CD1c-positive myeloid dendritic cell (primary cell): ENCODE results near the gene MGAM2.
"Not testable (repeated sequence)": the region's sequence is repeated elsewhere in the genome, so short reads cannot be mapped to it uniquely, and the experiment has no call there.

Source experiments
- DNase-seq: peaks from one replicate; pipeline ENCODE4 v3.0.0-alpha.2; 2016; ENCODE audit errors: extremely low spot score

MGAM2 gene

DNA sequence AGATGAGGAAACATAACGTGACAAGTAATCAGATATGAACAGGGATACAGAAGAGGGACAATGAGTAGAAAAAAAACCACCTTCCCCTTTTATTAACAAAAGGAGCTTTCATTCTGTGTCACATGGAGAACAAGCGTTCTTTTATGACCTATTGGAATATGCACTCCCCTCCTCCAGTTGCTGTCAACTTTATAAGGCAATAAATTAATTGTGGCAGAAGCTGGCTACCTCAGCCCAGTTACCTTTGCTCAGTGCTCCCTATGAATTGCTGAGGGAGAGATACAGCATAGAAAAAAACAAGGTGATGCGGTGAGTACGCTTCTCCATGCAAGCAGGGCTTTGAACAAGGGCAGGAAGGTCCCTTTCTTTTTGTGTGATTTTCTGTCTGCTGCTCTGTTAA is at the start of gene MGAM2:
Gene MGAM2, plus strand, starts transcription at position 220 of the 400 bp plus-strand sequence. CDS start 5,156 bp downstream, outside the sequence.
- DNase-seq: peak; percentile 59

DNA sequence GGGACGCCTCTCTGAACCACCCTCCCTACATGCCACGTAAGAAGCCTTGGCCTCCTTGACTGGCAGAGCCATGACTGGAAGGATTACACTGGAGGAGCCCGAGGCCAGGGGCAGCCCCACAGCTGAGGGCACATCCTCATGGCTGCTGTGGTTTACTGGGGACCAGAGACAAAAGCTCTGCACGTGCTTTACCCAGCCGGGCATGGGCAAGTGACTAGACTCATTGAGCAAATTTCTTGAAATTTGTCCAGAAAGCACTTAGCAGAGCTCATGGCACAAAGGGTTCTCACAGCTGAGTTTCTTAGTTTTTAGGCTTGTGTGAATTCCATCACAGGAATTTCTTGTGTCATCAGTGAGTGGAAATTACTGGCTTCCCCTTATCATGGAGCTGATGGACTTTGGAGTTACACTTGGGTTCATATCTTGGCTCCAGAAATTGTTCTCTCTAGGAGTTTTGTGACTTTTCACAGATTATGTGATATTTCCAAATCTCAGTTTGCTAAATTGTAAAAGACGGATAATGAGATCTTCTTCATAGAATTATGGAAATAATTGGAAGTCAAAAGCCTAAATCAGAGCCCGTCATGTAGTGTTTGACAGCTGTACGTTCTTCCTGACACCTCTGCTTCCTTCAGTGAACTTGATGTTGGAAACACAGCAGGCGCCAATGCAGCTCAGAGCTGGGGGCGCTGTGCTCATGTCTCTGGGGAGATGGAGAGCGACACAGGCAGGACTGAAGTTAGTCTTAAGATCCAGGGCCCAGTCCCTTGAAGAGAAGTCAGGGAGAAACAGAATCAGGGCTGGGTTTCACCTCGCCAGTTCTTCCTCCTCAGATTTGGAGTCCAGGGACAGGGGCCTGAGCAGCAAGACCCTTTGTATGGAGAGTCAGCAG is 47.7 kb upstream of the MGAM2 start:
- no peak for DNase-seq

GRCh38 chr7:142066536-142066935 is 45.0 kb upstream of the MGAM2 start:
- DNase-seq: no peak

DNA sequence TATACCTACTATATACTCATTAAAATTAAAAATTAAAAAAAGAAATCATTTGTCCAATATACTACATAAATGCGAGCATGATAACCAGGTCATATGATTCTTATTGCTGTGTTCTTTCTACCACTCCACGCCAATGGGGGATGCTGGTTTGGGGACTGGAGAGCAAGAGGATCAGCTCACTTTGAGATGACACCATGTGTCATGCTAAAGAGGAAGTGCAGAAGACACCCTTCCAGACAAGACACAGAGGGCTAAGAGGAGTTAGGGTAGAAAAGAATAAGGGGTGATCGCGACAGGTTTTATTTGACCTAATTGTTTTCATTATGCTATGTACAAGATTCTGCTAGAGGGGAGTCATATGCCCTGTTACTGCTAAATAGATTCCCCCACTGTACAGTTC is 33.8 kb upstream of the MGAM2 start:
- DNase-seq: no peak

DNA sequence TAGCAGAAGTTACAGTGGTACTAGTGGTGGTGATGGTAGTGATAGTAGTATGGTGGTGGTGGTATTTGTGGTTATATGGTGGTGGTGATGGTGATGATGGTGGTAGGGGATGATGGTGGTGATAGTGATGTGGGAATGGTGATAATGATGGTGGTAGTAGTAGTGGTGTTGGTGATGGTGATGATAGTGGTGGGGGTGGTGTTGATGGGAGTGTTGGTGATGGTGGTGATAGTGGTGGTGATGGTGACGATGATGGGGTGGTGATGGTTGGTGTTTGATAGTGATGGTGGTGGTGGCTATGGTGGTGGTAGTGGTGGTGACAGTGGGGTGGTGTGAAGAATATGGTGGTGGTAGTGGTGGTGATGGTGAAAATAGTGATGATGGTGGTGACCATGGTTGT is 27.9 kb upstream of the MGAM2 start:
- no peak for DNase-seq

DNA sequence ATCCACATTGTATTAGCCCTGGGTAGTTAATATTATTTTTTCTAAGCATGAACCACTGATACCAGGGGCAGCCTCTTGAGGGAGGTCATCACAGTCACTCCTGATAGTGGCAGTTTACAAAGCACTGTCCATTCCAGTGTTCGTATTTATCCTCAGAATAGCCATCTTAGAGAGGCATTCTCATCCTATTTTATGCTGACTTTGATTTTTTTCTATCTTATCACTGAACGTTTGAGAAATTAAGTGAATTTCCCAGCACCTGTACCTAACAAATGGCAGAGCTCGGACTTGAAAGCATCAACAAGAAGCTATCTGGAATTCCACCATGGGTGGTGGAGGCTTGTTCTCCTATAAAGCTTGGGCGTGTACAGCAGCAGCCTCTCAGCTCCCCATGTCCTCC is 26.1 kb upstream of the MGAM2 start:
- no peak for DNase-seq

DNA sequence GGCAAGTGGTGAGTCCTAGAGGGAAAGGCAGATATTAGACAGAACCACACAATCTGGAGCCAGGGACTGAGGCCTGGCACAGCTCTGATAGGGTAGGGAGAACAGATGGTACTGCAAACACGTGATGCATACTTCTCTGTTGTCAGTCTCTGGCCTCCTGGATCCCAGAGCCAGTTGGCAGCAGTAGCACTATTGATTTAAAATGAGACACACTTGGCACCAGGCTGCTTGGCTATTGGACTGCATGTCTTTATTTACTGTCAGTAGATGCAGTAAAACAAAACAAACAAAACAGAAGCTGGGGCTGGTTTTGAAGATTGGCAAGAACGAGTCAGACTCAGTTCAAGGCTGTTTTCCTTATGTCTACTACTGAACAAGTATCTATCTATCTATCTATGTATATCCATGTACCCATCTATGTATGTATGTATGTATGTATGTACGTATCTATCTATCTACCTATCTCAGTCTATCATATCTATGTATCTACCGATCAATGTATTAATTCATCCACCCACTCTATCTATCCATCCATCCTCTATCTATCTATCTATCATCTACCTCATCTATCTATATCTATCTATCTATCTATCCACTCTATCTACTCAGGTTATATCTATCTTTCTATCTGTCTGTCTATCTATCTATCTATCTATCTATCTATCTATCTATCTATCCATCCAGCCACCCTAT is 23.4 kb upstream of the MGAM2 start:
- no peak for DNase-seq

DNA sequence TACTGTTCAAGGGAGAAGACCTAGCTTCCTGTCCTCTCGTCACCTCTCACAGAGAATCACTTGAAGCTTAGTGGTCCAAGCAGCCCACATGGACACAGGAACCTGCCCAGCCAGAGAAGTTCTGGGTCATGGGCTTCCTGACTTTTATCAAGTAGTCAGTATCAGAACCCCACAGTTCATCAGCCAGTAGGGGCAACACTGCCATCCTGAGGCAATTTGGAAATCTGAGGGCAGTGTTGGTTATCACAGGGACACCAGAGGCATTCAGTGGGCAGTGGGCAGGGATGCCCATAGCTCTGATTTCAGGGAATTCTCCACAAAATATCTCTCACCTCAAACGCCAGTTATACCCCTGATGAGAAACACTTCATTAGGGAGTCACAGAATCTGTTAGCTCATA is 22.5 kb upstream of the MGAM2 start:
- no peak for DNase-seq

GRCh38 chr7:142091961-142092360 is 19.6 kb upstream of the MGAM2 start:
- DNase-seq: no peak

- no peak for DNase-seq
Measured at GRCh38 chr7:142094861-142095260, 16.7 kb upstream of the MGAM2 start.

DNA sequence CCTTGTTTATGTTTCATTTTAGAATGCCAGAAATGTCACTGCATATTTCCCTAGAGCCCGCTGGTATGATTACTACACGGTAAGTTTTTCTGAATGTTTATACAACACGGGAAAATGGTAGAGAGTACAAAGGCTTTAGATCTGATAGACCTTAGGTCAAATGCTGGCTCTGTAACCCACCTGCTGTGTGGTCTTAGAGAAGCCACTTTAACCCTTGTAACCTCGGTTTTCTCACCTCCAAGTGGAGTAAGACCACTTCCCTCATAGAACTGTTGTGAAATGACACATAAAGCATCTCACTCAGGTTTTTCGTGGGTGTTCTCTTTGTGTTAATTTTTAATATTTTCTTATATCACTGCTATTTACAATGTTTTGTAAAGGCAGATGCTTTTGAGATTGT is 13.9 kb upstream of the MGAM2 start:
- DNase-seq: no peak

DNA sequence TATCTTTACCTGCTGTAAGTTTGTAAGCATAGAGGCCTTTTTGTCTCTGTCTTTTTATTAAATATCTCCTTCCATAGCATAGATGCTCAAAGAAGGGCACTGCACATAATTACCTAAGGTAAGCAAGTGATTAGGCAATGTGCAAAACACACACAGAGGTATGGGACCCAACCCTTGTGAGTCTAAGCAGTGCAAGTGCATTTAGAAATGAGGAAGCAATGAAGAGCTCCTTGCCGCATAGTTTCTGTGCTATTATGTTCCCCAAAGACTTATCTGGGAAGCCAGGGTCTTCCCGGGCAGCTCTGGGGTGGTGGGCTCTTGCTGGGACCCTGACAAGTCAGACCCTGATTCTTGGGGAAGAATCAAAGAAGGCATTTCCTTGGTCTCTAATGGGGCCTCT is 13.5 kb upstream of the MGAM2 start:
- DNase-seq: no peak

GRCh38 chr7:142099347-142099746 is 12.2 kb upstream of the MGAM2 start:
- DNase-seq: not testable (repeated sequence)

- DNase-seq: no peak
Measured at GRCh38 chr7:142100634-142101033, 10.9 kb upstream of the MGAM2 start.

- DNase-seq: not testable (repeated sequence)
Measured at GRCh38 chr7:142101794-142102193, 9.7 kb upstream of the MGAM2 start.

- peak; percentile 87 for DNase-seq
Measured at GRCh38 chr7:142104550-142105527, 6.7 kb upstream of the MGAM2 start.

GRCh38 chr7:142108728-142109505 is 2.6 kb upstream of the MGAM2 start:
- no peak for DNase-seq

DNA sequence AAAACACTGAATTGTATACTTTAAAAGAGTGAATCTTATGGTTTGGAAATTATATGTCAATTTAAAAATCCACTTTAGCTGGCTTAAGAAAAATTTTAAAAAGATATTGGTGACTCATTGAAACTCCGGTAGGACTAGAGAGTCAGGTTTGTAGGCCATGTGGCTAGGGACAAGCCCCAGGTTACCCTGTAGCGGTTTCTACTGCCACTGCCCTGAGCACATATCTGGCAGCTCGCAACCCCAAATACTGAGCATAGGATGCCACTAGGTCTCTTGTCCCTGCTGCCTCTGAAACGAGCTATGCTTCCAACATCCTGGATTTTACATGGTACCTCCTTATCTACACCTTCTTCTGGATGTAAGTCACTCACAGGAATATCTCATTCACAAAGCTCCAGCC is 1.4 kb upstream of the MGAM2 start:
- DNase-seq: no peak

- no peak for DNase-seq
Measured at GRCh38 chr7:142110638-142111037, 880 bp upstream of the MGAM2 start.

DNA sequence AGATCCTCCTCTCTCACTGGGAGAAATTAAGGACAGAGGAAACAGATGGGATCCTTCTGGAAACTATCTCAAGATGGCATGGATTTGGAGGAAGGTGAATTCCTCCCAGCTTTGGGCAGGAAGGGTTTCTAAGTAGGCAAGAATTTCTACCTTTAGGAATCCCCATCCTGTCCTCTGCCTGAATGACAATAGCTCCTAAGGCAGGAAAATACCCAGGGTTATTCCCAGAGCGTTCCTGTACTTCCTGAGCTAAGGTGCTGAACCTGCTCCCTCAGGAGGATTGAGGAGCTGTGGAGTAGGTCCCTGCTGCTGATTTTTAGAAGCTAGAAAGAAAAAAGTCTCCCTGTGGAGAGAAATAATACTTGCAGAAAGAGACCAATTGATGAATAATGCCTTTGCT is 568 bp downstream of the MGAM2 start:
- DNase-seq: no peak

- DNase-seq: no peak
Measured at GRCh38 chr7:142114207-142114606, 2.7 kb downstream of the MGAM2 start.
